HepG2 (cell line): ENCODE data around the gene FOXD2. TPM values are rescaled to one million over a fixed set of nuclear protein-coding genes. Genes with fewer than 3 reads are reported as not detected.

Experiments
- ATAC-seq: fragments of 200-7000 bp; cut with Tn5 transposase; 3 replicates; pipeline ENCODE4 v1.9.1; 2020; ENCODE audit warnings: mild to moderate bottlenecking, moderate library complexity
- BruUV-seq: library from RNA; stranded (reverse); fragments of 400-500 nt; replicated peaks from 2 replicates; lab custom pipeline; 2021; lab: Mats Ljungman, UMichigan
- CTCF ChIA-PET: fragments of 300-600 bp; formaldehyde crosslinking; extraction: SDS; loops from one replicate; lab custom pipeline; 2021; ENCODE audit warnings: low total read pairs, inconsistent platforms, low intra/inter-chr PET ratio; lab: Yijun Ruan, JAX
- POLR2A ChIA-PET: fragments of 350-600 bp; sonication (Branson Sonifier 250); formaldehyde crosslinking; loops from one replicate; lab custom pipeline; 2020; ENCODE audit warnings: antibody characterized with exemption, inconsistent platforms; lab: Yijun Ruan, JAX
- DNase-seq: peaks from one replicate; pipeline ENCODE4 v3.0.0-alpha.2; 2015; ENCODE audit warnings: low spot score
- FAIRE-seq: peaks from 3 replicates; lab custom pipeline; 2011; peaks lifted over from hg19 to GRCh38; lab: Jason Lieb, UNC
- H2AFZ ChIP-seq: one replicate; pipeline ENCODE4 v1.6.1; 2011; ENCODE audit warnings: low read length, inconsistent platforms
- H3K27ac ChIP-seq: fragments of 300-600 bp; 3 replicates; pipeline ENCODE4 v1.8.0; 2011; ENCODE audit warnings: mixed run types, mild to moderate bottlenecking, mixed read lengths, low read length, inconsistent platforms; ENCODE audit not compliant: insufficient read depth; ENCODE audit errors: extremely low read length
- H3K27me3 ChIP-seq, 2 experiments: fragments of 200-600 bp in 1 of 2; 2 replicates in 1 of 2; 3 replicates in 1 of 2; pipeline versions ENCODE4 v1.6.0 to v1.8.0; 2011; ENCODE audit warnings: low read length in 2 of 2, mild to moderate bottlenecking in 2 of 2, moderate library complexity in 2 of 2, inconsistent platforms in 1 of 2; ENCODE audit not compliant: insufficient read depth in 2 of 2, control insufficient read depth in 1 of 2
- H3K36me3 ChIP-seq, 2 experiments: fragments of 200-600 bp in 1 of 2; replicated peaks in 1 of 2; 2 replicates in 1 of 2; 3 replicates in 1 of 2; pipeline versions ENCODE4 v1.5.1 to v1.8.0; 2011; ENCODE audit warnings: low read length in 2 of 2, inconsistent platforms in 1 of 2; ENCODE audit not compliant: insufficient read depth in 2 of 2, control insufficient read depth in 1 of 2
- H3K4me1 ChIP-seq: 2 replicates; pipeline ENCODE4 v1.5.1; 2012; ENCODE audit warnings: low read length, inconsistent platforms; ENCODE audit not compliant: insufficient read depth
- H3K4me2 ChIP-seq: 2 replicates; pipeline ENCODE4 v1.6.0; 2011; ENCODE audit warnings: low read depth, low read length, inconsistent platforms
- H3K4me3 ChIP-seq, 3 experiments: fragments of 200-600 bp in 1 of 3; sonication (generic), shearing (Covaris generic) in 1 of 3; replicated peaks in 1 of 3; 2 replicates each; pipeline ENCODE4 v1.5.1; 2011 to 2016; ENCODE audit warnings: low read length in 3 of 3, inconsistent platforms in 2 of 3, low read depth in 2 of 3, mild to moderate bottlenecking in 2 of 3, control low read depth in 1 of 3, mixed read lengths in 1 of 3; ENCODE audit not compliant: insufficient read depth in 1 of 3
- H3K79me2 ChIP-seq: one replicate; pipeline ENCODE4 v1.6.1; 2011; ENCODE audit warnings: low read length, inconsistent platforms; ENCODE audit not compliant: insufficient read depth
- H3K9ac ChIP-seq: 2 replicates; pipeline ENCODE4 v1.6.0; 2011; ENCODE audit warnings: mild to moderate bottlenecking, low read depth, low read length, inconsistent platforms; ENCODE audit not compliant: insufficient read depth
- H3K9me3 ChIP-seq: 2 replicates; pipeline ENCODE4 v1.5.1; 2012; ENCODE audit warnings: mild to moderate bottlenecking, low read length
- H4K20me1 ChIP-seq: 2 replicates; pipeline ENCODE4 v1.6.0; 2011; ENCODE audit warnings: inconsistent platforms, mild to moderate bottlenecking, low read length, moderate library complexity; ENCODE audit not compliant: insufficient read depth
- FOXM1 ChIP-seq: sonication (generic); formaldehyde crosslinking; IDR thresholded peaks from 2 replicates; pipeline ENCODE4 v1.5.0; 2020; ENCODE audit warnings: missing genetic modification reagents
- KAT7 ChIP-seq: IDR thresholded peaks from 2 replicates; pipeline ENCODE4 v1.6.1; 2018; ENCODE audit warnings: borderline replicate concordance, missing compliant biosample characterization
- NONO ChIP-seq, 2 experiments: fragments of 450-650 bp in 1 of 2; sonication (generic) in 1 of 2; formaldehyde crosslinking in 1 of 2; IDR thresholded peaks in 1 of 2; conservative IDR thresholded peaks in 1 of 2; 2 replicates each; pipeline versions ENCODE4 v1.6.1 to v1.8.0; 2017 to 2022; ENCODE audit warnings: mild to moderate bottlenecking in 1 of 2, missing genetic modification reagents in 1 of 2, moderate library complexity in 1 of 2
- SIX4 ChIP-seq: sonication (generic); formaldehyde crosslinking; IDR thresholded peaks from 2 replicates; pipeline ENCODE4 v1.4.0; 2020; ENCODE audit warnings: missing genetic modification reagents
- YEATS4 ChIP-seq: sonication (generic); formaldehyde crosslinking; IDR thresholded peaks from 2 replicates; pipeline ENCODE4 v1.4.0; 2020; ENCODE audit warnings: missing genetic modification reagents, borderline replicate concordance
- ZFP37 ChIP-seq: sonication (generic); formaldehyde crosslinking; IDR thresholded peaks from 2 replicates; pipeline ENCODE4 v1.4.0; 2020; ENCODE audit warnings: missing genetic modification reagents, borderline replicate concordance
- ZFP62 ChIP-seq: sonication (generic); formaldehyde crosslinking; IDR thresholded peaks from 2 replicates; pipeline ENCODE4 v1.4.0; 2020; ENCODE audit warnings: missing genetic modification reagents
- ZNF629 ChIP-seq: sonication (generic); formaldehyde crosslinking; conservative IDR thresholded peaks from 2 replicates; pipeline ENCODE4 v1.5.0; 2020; ENCODE audit warnings: missing genetic modification reagents
- ZNF780A ChIP-seq: sonication (generic); formaldehyde crosslinking; IDR thresholded peaks from 2 replicates; pipeline ENCODE4 v1.8.0; 2022; ENCODE audit warnings: mild to moderate bottlenecking, missing genetic modification reagents, moderate library complexity
- WGBS: methylation state at CpG from one replicate; pipeline ENCODE4 v1.1.6; 2017; ENCODE audit warnings: low lambda C conversion rate; 5-methylcytosine and 5-hydroxymethylcytosine counted together
- in situ Hi-C: cut with HindIII; loops from 2 replicates; pipeline ENCODE4 v1.10.0; 2017; ENCODE audit warnings: low pct_unique_long_range_greater_than_20kb; ENCODE audit not compliant: extremely low pct_ligation_motif_present
- intact Hi-C: fragments of 100-400 bp; cut with micrococcal nuclease; formaldehyde crosslinking; loops from one replicate; pipeline ENCODE4 v1.10.0; 2022; ENCODE audit not compliant: unreplicated experiment
- polyA plus RNA-seq, 8 experiments: library from polyadenylated mRNA; depleted of rRNA in 3 of 8; stranded (reverse) in 7 of 8; unstranded in 1 of 8; fragments of >200 nt; fragmentation: Illumina TruSeq in 4 of 8; extraction: Trizol in 4 of 8; gene quantifications; 2 replicates each; pipeline versions ENCODE4 v1.2.1 to v1.2.3, GENCODE V29; 2011 to 2016; ENCODE audit warnings: low read depth in 4 of 8, missing spikeins in 1 of 8, mixed read lengths in 1 of 8; ENCODE audit not compliant: insufficient read depth in 1 of 8
- total RNA-seq, 5 experiments: library from RNA; depleted of rRNA; stranded (reverse); fragments of >200 nt; fragmentation: Illumina TruSeq; extraction: Trizol; gene quantifications; 2 replicates each; pipeline ENCODE4 v1.2.3, GENCODE V29; 2016; ENCODE audit warnings: low read depth in 1 of 5

The FOXD2 gene
- total and polyA plus RNA-seq, 2 of the 13 experiments (the other 11 are each of a cell fraction or from before 2014, with no cell fraction given) = 0.01 to 0.09 TPM

- no peak for TF ChIP-seq NONO (IDR thresholded peaks at IDR 0.05)
- peak; percentile 89 for TF ChIP-seq NONO (CRISPR knock-in tag; conservative IDR thresholded peaks at IDR 0.05)
These were observed 40.2 kb downstream of the FOXD2 start (continued) for GRCh38 chr1:47478090-47478489.

- ATAC-seq (no peak), FAIRE-seq (no peak), DNase-seq (no peak)
- H4K20me1 ChIP-seq = peaks cover 51% of the 10 kb centered on the region
- intact Hi-C loops (no loop called here), in situ Hi-C loops (no loop called here)
- H2AFZ ChIP-seq = no peak overlapping the region
- H3K9me3 ChIP-seq = peaks cover 5% of the 10 kb centered on the region; the same call in 1 of the 2 replicates
- peaks cover 10 to 88% of the 10 kb centered on the region in 2 experiments; a peak in 4 of 5 replicates for H3K27me3 ChIP-seq
- H3K4me2 ChIP-seq = no peak overlapping the region
- H3K36me3 ChIP-seq = no peaks in the 10 kb centered on the region
- no peaks in the 10 kb centered on the region for H3K79me2 ChIP-seq
- no peak overlapping the region for H3K27ac ChIP-seq
- 71% methylated on average over 6 of the region's 6 CpGs for WGBS
- peaks cover 23% of the 10 kb centered on the region for H3K4me1 ChIP-seq
- BruUV-seq = no TSS peak
- no peak for TF ChIP-seq ZNF780A (CRISPR knock-in tag)
- TF ChIP-seq YEATS4 (CRISPR knock-in tag) = no peak
- TF ChIP-seq SIX4 (CRISPR knock-in tag) = no peak
- TF ChIP-seq ZFP37 (CRISPR knock-in tag) = no peak
- no peak for TF ChIP-seq KAT7 (CRISPR knock-in tag)
- no peak overlapping the region for H3K9ac ChIP-seq
- ChIA-PET CTCF (no interaction called here), POLR2A (no interaction called here)
- H3K4me3 ChIP-seq = no peak overlapping the region
These were observed 41.8 kb downstream of the FOXD2 start for GRCh38 chr1:47479664-47480063.

GRCh38 chr1:47481936-47482335, 44.1 kb downstream of the FOXD2 start:
- no TSS peak for BruUV-seq
- Histone ChIP-seq H3K27ac (no peak overlapping the region), H3K4me1 (peaks cover 22% of the 10 kb centered on the region), H3K36me3 (no peaks in the 10 kb centered on the region), H3K4me2 (no peak overlapping the region), H3K4me3 (no peak overlapping the region), H4K20me1 (peaks cover 51% of the 10 kb centered on the region), H3K79me2 (no peaks in the 10 kb centered on the region), H3K9ac (no peak overlapping the region), H3K27me3 (peaks cover 12 to 89% of the 10 kb centered on the region in 2 experiments; a peak in 4 of 5 replicates), H2AFZ (no peak overlapping the region)
- WGBS = 63% methylated on average over 2 of the region's 3 CpGs
- CTCF ChIA-PET = no interaction called here
- POLR2A ChIA-PET = no interaction called here
- DNase-seq = no peak
- no peak for FAIRE-seq
- intact Hi-C loops (no loop called here), in situ Hi-C loops (no loop called here)
- ATAC-seq = no peak
- TF ChIP-seq ZNF629 (CRISPR knock-in tag) (0 out of 2 replicates have a peak, but pooled peaks have one; percentile 0), ZFP62 (CRISPR knock-in tag) (no peak), FOXM1 (no peak)
- TF ChIP-seq, all 625 proteins: peak for 1
- H3K9me3 ChIP-seq = peaks cover 5% of the 10 kb centered on the region; the same call in 1 of the 2 replicates
